GM12865 (cell line): ENCODE measurements around the gene PCDHGA4.
"Not testable (repeated sequence)": the region's sequence is repeated elsewhere in the genome, so short reads cannot be mapped to it uniquely, and the experiment has no call there.

Experiments used
- DNase-seq: peaks from one replicate; pipeline ENCODE4 v3.0.0; 2010; ENCODE audit warnings: low read depth
- H3K4me3 ChIP-seq: 2 replicates; pipeline ENCODE4 v1.5.1; 2011; ENCODE audit warnings: mild to moderate bottlenecking, low read depth, low read length, control low read depth
- CTCF ChIP-seq: IDR thresholded peaks from 2 replicates; pipeline ENCODE4 v1.5.1; 2011; ENCODE audit warnings: low read length, control low read depth, low read depth, inconsistent platforms; ENCODE audit not compliant: insufficient read depth; ENCODE audit errors: missing control alignments

Gene PCDHGA4

GRCh38 chr5:141374627-141375026 lies 19.8 kb downstream of the PCDHGA4 start:
- no peak for DNase-seq
- H3K4me3 ChIP-seq, result no peak overlapping the region
- no peak for TF ChIP-seq CTCF

- not testable (repeated sequence) for DNase-seq, H3K4me3 ChIP-seq
Measured at GRCh38 chr5:141375444-141376155, 20.8 kb downstream of the PCDHGA4 start.

- no peak within 1 kb of the TSS for H3K4me3 ChIP-seq
- DNase-seq, result no peak
- TF ChIP-seq CTCF, result no peak
Measured at GRCh38 chr5:141382469-141383294, 27.9 kb downstream of the PCDHGA4 start, which contains the start of gene PCDHGA7. PCDHGA7 (plus strand) TSS chr5:141382742; CDS start chr5:141382900, 158 bp downstream.

- DNase-seq, result no peak
Measured at GRCh38 chr5:141383345-141383744, 28.5 kb downstream of the PCDHGA4 start.

GRCh38 chr5:141384471-141385267 lies 29.8 kb downstream of the PCDHGA4 start:
- DNase-seq, result no peak
- no peak for TF ChIP-seq CTCF
- H3K4me3 ChIP-seq, result no peak overlapping the region

More at GRCh38 chr5:141383345-141383744, 28.5 kb downstream of the PCDHGA4 start:
- H3K4me3 ChIP-seq, result no peak overlapping the region
- TF ChIP-seq CTCF, result no peak

- DNase-seq, result peak; percentile 65
- TF ChIP-seq CTCF, result peak; percentile 55
- H3K4me3 ChIP-seq, result peak within 1 kb of the TSS; percentile 48
Measured at GRCh38 chr5:141387557-141388311, 32.9 kb downstream of the PCDHGA4 start, which contains the start of gene PCDHGB4. PCDHGB4 (plus strand) TSS chr5:141387698; CDS start chr5:141387885, 187 bp downstream.
